GM04503 (cell line): ENCODE data around the gene ARL6.
"Not testable (repeated sequence)": the region's sequence is repeated elsewhere in the genome, so short reads cannot be mapped to it uniquely, and the experiment has no call there.

Experiments used
- DNase-seq: peaks from one replicate; pipeline ENCODE4 v3.0.0-alpha.2; 2012; ENCODE audit warnings: low read depth

The ARL6 gene

DNA sequence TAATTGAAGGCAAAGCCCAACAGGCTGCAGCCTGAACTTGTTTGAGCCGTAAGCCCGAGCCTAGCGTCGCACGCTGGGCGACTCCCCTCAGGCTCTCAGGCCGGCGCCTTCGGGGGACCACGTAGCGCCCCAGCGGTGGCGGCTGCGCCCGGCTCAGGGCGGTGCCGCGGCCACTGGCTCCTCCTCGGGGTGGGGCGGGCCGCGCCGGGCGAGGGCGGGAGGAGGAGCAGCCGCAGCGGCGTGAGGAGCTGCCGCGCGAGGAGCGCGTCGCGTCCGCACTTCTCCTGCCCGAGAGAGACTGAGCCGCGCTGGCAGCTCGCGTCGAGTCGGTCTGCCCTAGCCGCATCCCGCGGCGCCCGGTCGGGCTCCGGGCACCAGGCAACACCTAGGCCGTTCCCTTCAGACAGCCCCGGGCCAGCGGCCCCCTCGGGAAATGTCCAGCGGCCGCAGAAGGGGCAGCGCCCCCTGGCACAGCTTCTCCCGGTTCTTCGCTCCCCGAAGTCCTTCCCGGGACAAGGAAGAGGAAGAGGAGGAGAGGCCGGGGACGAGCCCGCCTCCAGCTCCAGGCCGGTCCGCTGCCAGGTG is 57.3 kb downstream of the ARL6 start, which contains the start of gene CRYBG3:
Gene CRYBG3 (plus strand): TSS at position 238 of the 585 bp plus-strand sequence. CDS start 196 bp downstream, at position 434.
- DNase-seq: no peak

DNA sequence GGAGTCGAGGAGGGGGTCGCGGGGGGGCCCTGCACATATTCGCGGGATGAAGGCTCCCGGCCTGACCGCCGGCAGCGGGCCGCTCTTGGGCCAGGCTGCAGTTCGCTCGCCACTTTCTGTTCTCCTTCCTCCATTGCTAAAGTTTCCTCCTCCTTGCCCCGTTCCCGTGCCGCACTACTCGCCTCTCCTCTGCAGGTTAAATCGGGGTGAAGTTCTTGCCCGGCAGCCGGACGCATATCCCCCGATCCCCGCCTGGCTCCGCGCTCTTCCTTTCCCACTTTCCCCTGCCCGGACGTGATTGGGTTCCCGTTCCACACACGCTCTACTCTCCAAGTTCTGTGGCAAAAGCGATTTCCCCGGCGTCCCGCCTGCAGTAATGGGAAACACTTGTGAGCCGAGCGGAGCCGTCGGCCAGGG is 57.8 kb downstream of the ARL6 start:
- no peak for DNase-seq

GRCh38 chr3:97823046-97824004 is 58.8 kb downstream of the ARL6 start:
- no peak for DNase-seq

DNA sequence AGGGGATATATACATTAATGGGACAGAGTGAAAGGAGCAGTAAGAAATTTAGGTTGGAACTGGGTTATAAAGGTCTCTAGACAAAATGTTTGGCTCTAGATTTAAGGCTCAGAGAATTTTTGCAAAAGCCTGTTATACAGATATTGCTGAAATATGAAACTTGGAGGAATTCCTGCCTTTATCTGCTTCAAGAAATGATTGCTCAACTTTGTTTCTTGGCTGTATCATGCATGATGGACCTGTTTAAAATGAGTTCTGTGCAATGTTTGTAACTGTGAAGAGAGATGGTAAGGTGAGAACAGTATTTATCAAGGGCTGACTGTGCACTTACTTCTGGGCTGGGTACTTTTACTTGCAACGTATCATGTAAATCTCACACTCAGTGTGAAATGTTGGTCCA is 60.5 kb downstream of the ARL6 start:
- DNase-seq: no peak

DNA sequence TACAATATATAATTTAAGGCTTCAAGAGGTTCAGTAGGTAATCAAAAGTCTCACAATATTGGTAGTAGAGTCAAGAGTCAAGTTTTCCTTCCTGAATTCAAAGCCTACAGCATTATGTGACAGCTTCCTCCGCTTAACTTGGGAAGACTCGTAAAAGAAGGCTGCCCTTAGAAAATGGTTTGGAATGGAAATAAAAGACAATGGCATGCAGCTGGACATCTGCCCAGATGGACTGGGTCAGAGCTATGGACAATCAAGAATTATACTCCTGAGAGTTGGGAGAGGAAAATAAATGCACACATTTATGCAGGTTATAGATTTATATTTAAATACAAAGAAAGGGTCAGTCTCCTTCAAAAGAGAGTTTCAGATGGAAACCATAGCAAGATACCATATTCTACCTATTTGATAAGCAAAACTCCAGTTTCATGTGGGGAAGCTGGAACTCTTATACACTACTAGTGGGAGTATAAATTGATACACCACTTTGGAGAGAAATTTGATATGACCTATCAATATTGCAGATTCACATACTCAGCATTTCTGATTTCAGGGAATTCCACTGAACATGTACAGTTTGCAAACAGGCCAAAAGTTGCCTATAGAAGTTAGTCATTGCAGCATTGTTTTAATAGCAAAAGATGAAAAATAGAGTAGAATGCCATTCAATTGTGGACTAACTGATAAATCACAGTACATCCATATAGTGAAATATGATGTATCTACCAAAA is 63.3 kb downstream of the ARL6 start:
- DNase-seq: no peak

DNA sequence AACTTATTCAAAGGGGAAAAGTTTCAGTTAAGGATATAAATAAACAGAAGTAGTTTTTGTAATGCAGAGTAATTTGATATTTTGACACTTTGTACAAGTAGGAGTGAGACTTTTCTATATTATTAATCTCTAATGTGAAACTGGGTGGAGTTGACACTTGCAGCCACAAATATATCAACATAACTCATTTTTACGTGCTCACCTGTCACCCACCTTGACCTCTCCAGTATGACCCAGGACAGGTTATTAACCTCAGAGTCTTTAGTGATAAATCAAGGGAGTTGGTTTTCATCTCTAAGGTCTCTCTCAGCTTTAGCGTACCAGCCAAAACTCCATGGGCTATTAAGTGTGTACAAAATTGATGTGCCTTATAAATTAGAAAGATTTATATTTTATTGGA is 64.6 kb downstream of the ARL6 start:
- DNase-seq: no peak

DNA sequence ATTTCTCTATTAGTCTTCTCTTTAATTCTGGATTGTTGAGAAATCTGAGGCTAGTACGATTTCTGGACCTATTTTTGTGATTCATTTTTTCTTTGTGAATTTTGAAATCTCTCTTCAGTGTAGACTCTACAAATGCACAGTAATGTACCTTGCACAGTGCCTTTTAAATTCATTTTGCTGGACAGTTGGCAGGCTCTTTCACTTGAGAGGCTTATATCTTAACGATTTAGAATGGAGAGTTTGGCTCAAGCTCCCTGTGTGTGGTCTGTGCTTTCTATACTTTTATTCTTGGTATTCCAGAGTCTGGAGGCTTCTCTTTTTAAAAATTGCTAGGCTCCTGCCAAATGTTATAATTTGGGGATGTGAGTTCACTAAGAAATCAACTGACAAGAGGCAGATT is 66.1 kb downstream of the ARL6 start:
- DNase-seq: no peak

GRCh38 chr3:97831140-97831539 is 66.6 kb downstream of the ARL6 start:
- DNase-seq: no peak

- not testable (repeated sequence) for DNase-seq
These were observed 68.6 kb downstream of the ARL6 start for GRCh38 chr3:97833184-97833583.

- DNase-seq: no peak
These were observed 71.2 kb downstream of the ARL6 start for GRCh38 chr3:97835761-97836160.

DNA sequence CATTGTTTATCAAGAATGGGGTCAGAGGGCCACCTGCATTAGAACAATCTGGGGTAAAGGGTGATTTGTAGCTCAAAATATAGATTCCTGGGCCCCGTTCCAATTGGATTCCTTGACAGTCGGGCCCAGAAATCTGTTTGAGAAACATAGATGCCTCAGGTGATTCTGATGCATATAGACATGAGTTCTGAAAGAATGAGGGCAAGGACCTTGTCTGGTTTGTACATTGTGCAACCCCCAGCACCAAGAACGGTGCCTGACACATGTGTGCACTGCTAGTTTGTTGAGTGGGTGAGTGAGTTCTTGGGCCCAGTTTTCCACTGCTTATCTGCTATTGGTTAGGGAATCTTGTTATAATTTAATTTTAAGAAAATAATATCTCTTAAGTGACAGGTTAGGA is 73.8 kb downstream of the ARL6 start:
- DNase-seq: no peak

DNA sequence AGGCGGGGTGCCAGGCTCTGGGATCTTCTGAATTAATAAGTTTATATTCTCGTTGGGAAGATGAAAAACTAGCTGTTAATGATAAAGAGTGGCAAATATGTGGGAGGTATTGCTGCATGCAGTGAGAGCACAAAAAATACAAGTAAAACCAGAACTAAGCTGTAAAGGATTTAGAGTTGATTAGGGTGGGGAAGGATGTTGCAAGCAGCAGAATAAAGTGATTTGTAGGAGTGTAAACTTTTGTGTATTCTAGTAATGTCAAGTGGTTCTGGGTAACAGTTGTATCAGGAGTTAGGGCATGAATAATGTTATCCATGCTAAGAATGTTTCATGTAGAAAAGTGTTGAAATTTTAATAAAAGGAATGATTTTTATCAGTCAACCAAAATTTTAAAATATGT is 75.4 kb downstream of the ARL6 start:
- no peak for DNase-seq

GRCh38 chr3:97841304-97841703 is 76.7 kb downstream of the ARL6 start:
- DNase-seq: no peak

- no peak for DNase-seq
These were observed 77.4 kb downstream of the ARL6 start for GRCh38 chr3:97841956-97842355.

DNA sequence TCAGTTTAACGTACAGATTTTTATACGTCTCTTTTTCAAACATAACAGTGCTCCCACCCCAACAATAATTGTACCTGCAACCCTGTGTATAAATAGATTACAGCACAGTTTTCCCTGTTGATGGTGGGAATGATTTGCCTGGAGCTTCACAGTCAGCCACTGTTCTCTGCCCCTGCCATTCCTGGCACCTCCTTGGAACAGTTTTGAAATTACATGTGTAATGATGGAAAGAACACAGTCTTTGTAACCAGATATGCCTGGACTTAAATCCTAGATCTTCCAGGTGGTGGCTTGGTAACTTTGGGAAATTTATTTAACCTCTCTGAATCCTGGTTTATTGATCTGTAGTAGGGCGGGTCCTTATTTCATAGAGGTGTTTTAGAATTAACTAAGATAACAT is 84.2 kb downstream of the ARL6 start:
- DNase-seq: no peak
